Putamen (tissue), 1 donor: ENCODE data around the gene GNB5.
"Not testable (repeated sequence)": the region's sequence is repeated elsewhere in the genome, so short reads cannot be mapped to it uniquely, and the experiment has no call there.

ENCODE experiments used
- DNase-seq: peaks from one replicate; pipeline ENCODE4 v3.0.0-alpha.2; 2016; ENCODE audit warnings: low spot score

The GNB5 gene

DNA sequence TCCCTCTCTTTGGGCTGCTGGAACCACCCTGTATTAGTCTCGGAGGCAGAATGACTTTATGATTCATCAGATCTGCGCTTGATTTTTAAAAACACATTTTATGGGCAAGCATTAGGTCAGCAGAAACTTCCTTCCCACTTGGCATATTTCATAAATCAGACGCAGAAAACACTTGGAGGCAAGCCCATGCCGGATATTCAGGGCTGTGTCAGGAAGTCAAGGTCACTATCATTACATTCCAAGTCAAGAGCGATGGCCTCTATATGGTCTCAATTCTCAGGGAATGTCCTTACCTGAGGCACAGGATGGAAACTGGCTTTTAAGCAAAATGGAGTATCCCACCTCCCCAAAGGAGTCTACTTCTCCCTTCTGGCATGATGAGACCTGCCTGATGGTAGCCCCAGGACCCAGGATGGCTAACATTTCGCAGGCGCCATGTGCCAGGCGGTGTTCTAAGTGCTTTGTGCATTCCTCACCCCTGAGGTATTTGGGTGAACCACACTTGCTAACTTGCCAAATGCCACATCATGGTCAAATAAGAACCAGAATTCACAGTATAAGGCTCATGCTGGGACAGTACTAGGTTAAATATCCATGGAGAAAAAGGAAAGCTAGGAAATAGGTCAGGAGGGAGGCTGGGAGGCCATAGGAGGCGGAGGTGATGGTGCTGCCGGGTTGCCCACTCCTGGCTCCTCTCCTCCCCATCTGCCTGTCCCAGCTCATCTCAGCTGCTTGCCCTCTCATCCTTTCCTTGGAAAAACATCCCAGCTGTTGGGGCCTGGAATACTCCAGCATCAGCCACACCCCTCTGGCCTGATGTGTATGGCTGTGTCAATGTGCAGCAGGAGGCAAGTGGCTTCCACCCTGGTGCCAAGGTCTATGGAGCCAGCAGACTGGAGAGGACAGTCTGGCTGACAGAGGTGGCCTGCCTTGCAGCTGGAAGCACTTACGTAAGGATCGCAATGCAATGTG, 97.4 kb downstream of the GNB5 start:
- no peak for DNase-seq

DNA sequence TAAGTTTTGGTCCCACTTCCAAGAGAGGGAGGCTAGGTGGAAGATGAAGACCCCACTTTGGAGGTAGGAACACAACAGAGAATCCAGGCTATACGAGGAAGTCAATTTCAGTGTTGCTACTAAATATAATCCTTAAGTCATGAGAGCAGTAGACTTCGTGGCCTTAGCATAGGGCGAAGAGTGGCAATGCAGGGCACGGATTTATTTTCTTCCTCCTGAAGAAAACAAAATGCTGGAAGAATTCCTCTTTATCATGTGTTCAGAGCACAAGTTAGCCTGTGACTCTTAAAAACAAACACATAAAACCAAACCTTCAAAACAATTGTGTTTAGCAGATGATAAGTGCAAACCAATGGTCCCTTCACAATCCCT, 98.0 kb downstream of the GNB5 start:
- DNase-seq = no peak

DNA sequence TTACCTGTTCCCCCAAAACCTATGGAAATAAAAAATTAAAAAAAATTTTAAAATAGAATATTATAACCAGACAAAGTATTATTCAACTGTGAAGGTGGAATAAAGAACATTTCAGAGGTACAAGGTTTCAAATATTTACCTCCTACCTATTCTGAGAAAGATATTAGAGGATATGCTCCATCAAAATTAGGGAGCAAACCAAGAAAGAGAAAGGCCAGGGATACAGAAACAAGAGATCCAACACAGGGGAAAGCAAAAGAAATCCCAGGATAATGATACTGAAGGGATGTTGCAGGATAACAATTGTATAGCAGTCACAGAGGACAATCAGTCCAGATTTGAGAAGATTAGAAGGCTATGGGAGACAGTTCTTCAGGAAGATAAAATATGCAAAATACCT, 101.0 kb downstream of the GNB5 start:
- DNase-seq = no peak

DNA sequence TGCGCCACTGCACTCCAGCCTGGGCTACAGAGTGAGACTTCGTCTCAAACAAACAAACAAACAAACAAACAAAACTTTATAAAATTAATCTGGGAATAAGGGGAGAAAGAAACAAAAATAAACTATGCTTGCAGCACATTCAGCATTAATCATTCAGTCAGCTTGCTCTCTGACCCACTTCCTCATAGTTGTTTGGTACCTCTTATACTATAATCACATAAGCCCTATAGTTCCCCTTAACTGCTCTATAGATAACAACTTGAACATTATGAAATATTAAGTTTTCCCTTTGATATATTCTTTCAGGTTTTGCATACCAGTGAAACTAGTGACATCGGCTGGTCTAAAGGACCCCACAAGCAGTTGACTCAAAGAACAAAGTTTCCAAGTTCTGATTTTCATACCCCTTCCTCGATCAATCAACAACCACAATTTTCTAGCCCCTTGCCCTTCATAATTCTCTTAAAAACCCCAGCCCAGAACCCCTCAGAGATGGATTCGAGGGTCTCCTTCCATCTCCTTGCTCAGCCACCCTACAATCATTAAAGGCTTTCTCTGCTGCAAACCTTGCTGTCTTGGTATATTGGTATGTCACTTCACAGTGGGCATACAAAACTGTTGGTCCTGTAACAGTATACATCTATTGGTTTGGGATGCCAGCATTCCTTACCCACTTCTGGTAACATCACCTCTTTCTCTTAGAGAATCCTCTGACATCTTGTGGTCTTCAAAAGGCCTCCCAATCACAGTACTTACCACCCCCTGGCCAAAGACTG, 105.0 kb downstream of the GNB5 start:
- no peak for DNase-seq

DNA sequence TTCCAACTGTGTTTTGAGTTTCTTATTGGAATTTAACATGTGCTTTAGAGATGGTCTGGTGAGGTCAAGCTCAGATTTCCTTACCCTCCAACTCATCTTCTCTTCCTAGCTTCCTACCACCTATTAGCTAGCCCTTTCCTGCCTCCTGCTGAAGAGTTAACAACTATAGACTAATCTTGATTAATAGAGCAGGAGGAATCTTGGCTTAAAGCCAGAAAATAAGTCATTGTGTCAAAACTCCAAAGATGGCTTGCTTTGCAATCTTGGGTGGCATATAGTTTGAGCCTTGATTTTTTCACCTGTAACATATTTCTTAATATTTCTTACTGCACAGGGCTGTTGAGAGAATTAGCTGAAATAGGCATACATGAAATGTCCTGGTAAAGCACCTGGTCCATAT, 105.9 kb downstream of the GNB5 start:
- no peak for DNase-seq

DNA sequence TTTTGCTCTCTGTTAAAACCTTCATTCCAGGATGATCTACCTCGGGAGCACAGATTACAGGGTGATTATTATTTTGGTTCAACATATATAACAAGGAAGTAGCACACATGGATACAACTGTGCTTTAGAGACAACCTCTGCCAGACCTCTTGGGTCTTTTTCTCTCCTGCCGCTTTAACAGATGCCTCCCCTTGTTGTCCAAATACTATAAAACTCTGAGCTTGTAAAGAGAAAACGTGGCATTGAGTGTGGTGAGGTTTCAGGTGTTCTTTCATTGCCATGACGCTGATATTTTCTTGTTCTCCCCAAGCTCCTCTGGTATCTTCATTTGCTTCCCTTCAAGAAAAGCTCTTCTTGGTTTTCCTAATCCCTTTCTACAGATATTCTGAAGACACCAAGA, 107.6 kb downstream of the GNB5 start:
- no peak for DNase-seq

DNA sequence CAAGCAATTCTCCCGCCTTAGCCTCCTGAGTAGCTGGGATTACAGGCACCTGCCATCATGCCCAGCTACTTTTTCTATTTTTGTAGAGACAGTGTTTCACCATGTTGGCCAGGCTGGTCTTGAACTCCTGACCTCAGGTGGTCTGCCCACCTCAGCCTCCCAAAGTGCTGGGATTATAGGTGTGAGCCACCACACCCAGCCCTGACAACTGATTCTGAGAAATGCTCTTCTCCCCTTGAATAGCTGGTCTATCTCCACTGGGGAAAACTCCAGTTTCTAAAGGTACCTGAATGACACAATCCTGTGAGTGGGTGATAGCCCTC, 108.2 kb downstream of the GNB5 start:
- DNase-seq = not testable (repeated sequence)

DNA sequence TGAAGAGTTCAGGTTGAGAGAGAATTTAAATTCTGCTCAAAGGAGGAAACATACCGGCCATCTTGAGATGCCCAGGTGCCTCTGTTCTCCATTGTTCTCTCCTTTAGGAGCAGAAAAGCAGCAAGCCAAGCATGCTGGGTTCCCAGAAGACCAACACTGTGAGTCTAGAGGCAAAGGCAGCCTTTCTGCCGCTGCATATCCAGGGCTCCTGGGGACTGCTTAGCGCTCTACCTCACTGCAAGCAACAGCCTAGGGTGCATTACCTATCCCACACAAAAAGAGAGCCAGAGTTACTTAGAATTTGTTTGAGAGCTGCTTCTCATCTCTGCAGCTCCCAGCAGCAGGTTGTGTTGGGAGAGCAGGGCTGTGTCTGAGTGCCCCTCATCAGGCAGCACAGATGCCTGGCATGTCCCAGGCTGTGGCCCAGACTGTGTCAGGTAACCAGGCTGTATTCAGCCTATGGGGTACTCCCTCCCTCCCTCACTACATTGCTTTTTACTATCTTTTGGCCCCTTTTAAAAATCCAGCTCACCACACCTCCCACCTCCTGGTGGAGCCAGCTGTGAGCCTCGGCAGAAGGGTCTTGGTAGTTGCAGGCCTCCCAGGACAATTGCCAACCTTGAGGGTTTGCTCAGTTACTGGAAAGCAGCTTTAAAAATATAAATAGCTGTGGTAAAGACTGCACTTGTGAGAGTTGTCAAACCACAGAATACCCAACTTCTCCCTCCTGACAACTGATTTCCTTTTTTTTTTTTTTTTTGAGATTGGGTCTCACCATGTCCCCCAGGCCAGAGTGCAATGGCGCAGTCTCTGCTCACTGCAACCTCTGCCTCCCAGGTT, 108.8 kb downstream of the GNB5 start:
- no peak for DNase-seq

DNA sequence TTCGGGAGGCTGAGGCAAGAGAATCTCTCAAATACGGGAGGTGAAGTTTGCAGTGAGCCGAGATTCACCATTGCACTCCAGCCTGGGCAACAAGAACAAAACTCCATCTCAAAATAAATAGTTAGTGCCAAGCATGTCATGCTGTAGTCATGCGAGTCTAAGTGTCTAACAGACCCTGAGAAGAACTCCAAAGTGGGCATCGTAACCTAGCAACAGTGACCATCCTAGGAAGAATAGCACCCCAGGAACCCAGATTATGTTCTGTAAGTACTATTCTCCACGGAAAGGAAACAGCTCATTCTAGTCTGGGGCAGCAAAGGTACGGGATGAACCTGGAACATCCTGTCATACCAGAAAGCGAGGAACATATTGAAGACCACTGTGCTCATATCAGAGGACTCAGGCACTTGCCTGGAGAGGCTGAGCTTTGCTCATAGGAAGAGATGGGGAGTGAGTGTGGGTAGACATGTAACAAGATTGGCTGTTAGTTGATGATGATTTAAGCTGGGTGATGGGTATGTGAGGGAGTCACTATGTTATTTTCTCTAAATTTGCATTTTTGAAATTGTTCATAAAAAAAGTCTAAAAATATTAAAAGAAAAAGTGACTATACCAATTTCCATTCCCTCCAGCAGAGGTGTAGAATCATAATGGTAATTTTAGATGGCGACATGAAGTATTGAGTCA, 110.3 kb downstream of the GNB5 start:
- DNase-seq = peak; percentile 55

DNA sequence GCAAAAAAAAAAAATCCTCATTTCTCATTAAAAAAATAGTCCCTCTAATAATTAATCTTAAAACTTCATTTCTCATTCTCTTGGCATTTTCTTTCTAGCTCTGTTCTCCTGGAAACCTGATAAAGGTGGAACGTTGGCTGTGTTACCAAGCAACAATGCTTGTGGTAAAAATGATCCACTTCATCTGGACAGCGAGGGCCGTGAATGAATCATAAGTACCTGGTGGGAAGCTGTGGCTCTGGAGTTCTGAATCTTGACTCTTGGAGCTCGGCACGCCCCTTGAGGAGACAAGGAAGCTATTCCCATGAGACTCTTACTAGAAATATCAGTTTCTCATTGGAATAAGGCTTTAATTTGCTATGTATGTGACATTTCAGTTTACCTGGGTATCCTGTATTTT, 111.2 kb downstream of the GNB5 start:
- DNase-seq = no peak

DNA sequence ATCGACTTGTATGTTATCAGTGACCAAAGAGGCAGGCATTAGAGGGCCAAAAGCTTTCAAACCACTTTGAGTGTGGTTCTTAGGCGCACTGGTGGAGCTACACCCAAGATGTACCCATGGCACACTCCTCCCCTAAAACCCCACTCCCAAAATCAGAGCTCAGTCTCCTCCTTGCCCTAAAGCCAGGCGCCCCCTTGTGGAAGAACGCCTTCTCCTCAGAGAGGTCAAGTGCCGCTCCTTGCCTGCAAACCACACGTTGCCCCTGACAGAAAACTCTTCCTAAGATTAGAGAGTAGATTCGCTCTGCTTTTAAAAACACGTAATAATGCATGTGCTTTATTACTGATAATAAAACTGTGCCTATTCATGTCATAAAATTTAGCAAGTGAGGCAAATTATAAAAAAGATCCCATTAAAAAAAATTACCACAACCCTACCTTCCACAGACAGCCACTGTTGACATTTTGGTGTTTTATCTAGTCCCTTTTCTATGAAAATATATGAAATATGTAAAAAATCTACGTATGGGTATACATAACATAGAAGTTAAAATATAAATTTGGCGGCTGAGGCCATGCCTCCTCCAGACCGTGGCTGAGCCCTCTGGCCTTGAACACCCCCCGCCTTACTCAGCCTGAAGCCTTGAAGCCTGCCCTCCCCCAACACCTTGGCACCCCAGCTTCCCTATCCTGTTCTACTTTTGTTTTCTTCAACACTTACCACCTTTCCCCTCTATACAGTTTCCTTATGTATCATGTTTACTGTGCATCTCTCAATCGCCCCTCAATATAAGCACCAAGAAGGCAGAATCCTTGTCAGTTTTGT, 112.1 kb downstream of the GNB5 start:
- peak; percentile 63 for DNase-seq

DNA sequence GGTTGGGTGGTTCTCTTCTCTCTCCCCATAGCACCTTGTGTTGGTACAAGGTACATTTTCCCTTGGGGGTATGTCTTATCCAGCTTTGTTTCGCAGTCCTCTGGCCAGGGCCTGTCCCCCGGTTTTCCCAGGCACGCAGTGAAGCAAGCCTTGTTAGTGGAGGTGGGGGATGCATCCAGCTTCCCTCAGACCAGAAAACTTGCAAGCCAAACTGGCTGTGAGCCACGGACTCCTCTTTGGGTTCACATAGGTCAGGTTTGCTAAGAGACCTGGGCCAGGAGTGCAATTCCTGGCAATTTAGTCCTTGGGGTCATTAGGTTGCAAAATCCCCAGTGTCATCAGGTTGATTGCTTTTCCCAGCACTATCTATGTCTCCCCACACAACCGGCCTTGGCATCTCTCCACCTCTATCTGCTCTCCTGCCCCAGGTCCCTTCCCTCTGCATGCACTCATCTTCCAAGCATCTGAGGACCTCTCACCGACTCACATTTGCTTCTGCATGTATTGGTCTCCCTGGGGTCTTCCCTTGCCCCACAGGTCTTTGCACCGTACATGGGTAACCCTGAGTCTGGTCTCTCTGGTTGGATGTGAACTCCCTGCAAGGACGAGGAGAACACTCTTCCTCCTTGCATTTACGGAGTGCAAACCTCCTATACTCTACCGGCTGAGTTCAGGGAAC, 112.9 kb downstream of the GNB5 start:
- no peak for DNase-seq

DNA sequence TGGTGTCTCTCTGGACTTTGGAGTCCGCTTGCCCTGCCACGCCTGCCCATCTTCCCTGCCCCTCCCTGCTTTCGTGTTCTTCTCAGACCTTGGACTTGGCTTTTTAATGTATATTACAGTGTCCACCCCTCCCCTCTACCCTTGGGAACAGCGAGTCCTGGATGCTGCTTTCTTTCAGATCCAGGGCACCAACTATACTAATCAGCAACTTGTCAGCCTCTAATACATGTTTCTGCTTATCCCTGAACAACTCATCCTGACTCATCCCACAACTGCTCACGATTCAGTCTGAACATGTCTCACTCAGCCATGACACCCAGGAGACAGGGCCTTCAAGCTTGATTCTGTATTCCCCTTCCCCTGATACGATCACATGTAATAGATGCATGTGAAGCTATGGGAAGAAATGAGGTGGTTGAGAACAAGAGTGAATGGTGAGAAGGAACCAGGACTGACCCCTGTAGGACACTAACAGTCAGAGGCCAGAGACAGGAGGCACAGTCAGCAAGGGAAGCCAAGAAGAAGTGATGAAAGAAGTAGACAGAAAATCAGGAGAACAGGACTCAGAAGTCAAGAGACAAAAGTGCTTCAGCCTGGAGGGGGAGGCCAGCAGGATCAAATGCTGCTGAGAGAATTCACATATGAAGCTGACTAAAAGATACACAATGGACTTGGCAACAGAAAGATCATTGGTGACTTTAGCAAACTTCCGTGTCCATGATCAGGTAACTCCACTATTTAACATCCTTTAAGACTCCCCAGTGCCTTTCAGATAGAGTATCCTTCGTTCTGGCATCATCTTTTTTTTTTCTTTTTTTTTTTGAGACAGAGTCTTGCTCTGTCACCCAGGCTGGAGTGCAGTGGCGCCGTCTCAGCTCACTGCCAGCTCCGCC, 114.1 kb downstream of the GNB5 start:
- DNase-seq = no peak

DNA sequence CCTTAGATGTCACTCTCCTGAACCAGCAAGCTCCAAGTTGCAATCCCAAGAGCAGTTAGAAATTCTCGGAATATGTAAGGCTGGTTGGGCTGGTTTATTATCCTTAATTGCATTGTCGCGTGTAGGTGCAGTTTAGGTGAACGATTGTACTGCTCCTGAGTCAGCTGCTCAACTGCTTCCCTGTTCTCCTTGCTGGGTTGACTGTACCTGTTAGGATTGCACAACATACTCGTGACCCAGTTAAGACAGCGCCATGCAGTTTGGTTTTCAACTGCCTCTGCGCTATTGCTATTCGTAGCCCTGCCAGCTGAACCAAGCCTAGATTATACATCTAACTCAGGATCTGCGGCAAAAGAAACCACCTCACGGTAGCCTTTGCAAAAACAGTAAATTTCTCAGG, 119.6 kb downstream of the GNB5 start:
- peak; percentile 81 for DNase-seq

DNA sequence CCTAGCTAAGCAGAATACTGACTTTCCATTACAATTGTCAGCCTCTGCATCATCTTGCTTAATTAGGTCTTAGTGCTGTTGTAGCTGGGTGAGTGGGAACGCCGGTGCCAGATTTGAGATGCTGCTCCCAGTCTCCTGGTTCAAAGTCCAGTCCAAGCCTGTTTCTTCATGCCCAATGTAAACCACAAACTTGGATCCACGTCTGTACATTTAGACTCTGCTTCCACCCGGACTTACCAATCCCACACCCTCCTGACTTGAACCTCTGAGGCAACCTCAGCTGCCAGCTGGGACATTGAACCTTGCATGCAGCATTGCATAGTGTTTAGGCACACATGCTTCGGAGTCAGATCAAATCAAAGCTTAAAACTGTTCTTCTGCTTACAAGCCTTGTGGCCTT, 121.6 kb downstream of the GNB5 start:
- no peak for DNase-seq

DNA sequence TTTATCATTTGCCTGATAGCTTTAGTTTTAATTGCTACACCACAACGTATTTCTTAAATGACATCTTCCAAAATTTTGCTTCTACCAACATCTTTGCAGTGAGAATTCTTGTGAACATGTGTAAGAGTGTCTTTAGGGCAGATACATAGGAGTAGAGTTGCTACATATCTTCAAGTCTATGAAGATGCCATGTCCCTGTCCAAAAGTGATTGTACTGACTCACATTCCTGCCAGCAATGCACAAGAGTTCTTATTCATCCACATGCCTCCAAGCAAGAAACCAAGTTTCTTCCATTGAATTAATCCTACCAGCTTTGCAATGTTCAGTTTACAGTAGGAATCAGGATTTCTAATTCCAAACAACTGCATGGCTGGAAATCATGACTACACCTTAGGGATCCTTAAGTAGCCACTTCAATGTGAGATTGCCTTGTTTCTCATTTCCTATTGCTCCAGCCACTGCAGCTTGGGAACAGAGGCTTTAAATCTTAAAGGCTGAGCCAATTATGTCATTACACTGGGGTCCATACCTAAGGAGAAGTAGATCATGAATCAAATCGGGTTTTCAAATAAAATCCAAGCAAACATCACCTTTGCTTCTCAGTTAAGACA, 123.1 kb downstream of the GNB5 start:
- no peak for DNase-seq

DNA sequence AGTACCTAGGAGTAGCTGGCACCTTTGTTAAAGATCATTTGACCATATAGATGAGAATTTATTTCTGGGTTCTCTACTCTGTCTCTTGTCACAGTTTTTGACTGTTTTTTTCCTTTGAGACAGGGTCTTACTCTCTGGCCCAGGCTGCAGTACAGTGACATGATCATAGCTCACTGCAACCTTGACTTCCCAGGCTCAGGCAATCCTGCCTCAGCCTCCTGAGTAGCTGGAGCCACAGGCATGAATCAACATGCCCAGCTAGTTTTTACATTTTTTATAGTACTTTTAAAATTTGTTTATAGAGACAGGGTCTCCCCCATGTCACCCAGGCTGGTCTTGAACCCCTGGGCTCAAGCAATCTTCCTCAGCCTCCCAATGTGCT, 123.7 kb downstream of the GNB5 start:
- DNase-seq = no peak

DNA sequence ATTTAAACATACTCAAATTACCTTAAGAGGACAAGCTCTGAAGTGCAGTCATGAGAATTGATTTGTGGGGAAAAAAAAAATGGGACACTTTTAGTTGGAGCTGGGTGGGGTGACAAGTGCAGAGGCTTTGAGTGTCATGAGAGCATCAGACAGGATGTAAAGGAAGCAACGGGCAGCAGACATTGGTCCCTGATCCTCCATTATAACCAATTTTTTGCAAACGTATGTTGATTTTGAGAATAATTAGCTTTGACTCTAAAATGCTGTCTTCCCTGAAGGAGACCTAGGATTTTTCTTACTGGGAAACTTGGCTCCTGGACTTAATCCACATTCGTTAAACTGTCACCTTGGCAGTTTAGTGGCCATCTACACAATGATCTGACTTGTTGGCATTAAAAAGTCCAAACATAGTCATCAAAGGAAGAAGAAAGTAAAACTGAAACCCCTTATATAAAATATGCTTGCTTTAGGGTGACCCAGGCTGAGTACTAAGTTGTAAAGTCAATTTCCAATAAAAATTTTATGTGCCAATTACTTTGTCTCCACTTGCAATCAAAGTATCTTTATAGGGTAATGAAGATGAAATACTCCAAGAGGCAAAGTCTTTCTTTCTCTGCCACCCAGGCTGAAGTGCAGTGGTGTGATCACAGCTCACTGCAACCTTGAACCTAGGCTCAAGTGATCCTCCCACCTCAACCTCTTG, 124.2 kb downstream of the GNB5 start:
- DNase-seq = no peak
